ENCODE results near the gene RASAL2.

DNA sequence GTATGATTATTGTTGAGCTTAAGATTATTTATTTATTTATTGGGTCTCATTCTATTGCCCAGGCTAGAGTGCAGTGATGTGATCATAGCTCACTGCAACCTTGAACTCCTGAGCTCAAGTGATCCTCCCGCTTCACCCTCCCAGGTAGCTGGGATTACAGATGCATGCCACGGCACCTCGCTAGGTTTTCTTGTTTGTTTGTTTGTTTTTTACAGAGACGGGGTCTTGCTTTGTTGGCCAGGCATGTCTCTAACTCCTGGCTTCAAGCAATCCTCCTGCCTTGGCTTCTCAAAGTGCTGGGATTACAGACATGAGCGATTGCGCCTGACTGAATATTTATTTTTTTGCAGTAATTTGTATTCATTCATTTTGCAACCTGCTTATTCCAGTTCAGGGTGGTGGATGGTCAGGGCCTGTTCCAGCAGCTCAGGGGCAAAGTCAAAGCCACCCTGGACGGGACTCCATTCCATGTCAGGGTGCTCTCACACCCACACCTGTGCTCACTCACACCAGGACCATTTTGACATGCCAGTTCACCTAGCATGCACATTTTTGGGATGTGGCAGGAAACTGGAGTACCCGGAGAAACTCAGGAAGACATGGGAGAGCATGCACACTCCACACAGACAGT lies 29.6 kb upstream of the RASAL2 start:
- TF ChIP-seq POLR2A (IDR thresholded peaks at IDR 0.05), result no peak
- no peak for TF ChIP-seq CTCF (IDR thresholded peaks at IDR 0.05)
